ENCODE data around the gene ADM2.

Gene ADM2

GRCh38 chr22:50485221-50486131 lies 4.1 kb downstream of the ADM2 start:
- no peak for DNase-seq (ENCODE audit: low read depth)

DNA sequence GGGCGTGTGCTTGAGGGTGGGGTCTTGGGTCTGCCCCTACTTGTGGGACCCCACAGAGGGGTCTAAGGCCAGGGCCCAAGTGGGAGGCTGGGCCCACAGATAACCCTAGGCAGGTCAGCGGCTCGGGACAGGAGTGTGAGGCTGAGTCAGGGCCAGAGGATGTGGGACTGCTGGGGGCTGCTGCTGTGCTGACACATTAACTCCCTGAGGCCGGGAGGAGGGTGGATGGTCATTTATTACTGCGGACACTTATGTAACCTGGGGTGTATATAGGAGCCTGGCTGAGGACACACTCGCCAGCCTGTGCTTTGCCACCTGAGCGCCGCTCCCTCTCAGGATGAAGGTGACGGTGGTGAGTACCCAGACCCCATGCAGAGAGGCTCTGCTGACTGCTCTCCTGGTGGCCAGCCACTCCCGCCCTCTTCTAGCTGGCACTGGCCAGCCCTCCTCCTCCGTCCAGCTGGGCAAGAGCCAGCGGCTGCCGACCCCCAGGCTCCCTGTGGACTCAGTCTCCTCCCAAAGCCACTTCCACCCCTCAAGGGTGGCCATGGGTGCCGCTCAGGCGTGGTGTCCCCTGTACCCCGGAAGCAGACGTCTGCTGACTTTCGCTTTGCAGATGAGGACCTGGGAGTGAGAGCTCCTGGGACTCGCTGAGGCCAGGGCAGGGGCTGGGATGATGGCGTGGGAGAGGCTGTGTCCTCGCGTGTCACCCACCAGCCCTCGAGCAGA lies 5.4 kb downstream of the ADM2 start, which contains the start of gene MIOX:
Gene MIOX, plus strand, starts transcription at position 299 of the 729 bp plus-strand sequence. Its CDS starts 39 bp downstream, at position 338.
- DNase-seq (ENCODE audit: low read depth) = no peak

GRCh38 chr22:50487290-50488005 lies 6.1 kb downstream of the ADM2 start:
- DNase-seq (ENCODE audit: low read depth) = no peak

- no peak for DNase-seq (ENCODE audit: low read depth)
These were observed 6.8 kb downstream of the ADM2 start for GRCh38 chr22:50488006-50488677.

DNA sequence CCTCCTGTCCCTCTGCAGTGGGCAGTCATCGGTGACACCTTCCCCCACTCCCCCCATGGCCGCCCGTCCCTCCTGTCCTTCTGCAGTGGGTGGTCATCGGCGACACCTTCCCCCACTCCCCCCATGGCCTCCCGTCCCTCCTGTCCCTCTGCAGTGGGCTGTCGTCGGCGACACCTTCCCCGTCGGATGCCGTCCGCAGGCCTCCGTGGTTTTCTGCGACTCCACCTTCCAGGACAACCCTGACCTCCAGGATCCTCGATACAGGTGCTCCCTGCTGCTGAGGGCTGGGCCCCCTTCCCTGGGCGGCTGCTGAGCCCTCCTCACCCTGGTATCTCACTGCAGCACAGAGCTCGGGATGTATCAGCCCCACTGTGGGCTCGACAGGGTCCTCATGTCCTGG lies 7.5 kb downstream of the ADM2 start:
- DNase-seq (ENCODE audit: low read depth) = no peak

- no peak for DNase-seq (ENCODE audit: low read depth)
These were observed 8.3 kb downstream of the ADM2 start for GRCh38 chr22:50489363-50490243.

DNA sequence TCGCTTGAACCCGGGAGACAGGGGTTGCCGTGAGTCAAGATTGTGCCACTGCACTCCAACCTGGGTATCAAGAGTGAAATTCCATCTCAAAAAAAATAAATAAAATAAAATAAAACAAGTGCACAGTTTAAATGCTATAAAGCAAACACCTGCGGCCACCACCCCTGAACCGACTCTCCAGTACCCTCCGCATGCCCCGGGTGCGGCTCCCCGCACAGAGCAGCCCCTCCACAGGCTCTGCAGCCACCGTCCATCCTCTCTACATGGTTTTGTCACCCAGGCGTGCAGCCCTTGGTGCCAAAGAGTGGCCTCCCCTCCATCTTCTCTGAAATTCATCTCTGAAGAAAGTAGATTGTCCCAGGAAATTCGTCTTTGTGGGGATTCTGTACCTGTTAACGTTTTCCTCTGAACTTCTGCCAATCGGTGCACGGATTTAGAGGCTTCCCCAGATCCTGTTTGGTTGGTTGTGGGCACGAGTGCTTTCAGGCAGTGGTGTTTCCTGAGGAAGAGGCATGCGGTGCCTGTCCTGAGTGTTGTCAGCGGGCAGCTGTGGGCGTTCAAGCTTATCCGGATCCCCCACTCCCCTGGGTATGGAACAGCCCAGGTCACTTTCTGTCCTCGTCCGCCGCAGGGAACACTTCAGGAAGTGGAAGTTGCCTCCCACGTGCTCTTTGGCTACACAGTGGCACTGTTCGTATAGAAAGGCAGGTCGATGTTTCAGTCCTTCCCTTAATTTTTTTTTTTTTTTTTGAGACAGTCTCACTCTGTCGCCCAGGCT lies 9.4 kb downstream of the ADM2 start:
- no peak for DNase-seq (ENCODE audit: low read depth)

DNA sequence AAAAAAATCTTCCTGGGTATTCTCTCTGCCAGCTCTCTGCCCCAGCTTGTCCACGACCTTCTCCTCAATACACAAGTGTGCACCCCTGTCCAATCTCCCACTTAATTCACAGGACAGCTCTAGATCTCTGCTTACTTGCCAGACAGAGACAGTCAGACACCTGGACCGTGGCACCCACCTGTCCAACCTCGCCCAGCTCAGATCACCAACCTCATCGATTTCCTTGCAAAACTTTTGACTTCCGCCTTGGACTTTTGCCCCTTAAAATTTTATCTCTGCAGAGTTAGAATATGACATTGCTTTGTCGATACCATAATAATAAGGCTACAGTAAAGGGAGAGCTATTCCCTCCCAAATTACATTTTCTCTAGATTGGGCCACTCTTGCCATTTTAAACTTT lies 15.8 kb downstream of the ADM2 start:
- no peak for DNase-seq (ENCODE audit: low read depth)

GRCh38 chr22:50498322-50498890 lies 17.1 kb downstream of the ADM2 start:
- DNase-seq (ENCODE audit: low read depth) = peak; percentile 24

- no peak for DNase-seq (ENCODE audit: low read depth)
These were observed 19.1 kb downstream of the ADM2 start for GRCh38 chr22:50500452-50500851.

- DNase-seq (ENCODE audit: low read depth) = no peak
These were observed 20.8 kb downstream of the ADM2 start for GRCh38 chr22:50502096-50502495.

GRCh38 chr22:50502628-50503474 lies 21.5 kb downstream of the ADM2 start:
- no peak for DNase-seq (ENCODE audit: low read depth)

DNA sequence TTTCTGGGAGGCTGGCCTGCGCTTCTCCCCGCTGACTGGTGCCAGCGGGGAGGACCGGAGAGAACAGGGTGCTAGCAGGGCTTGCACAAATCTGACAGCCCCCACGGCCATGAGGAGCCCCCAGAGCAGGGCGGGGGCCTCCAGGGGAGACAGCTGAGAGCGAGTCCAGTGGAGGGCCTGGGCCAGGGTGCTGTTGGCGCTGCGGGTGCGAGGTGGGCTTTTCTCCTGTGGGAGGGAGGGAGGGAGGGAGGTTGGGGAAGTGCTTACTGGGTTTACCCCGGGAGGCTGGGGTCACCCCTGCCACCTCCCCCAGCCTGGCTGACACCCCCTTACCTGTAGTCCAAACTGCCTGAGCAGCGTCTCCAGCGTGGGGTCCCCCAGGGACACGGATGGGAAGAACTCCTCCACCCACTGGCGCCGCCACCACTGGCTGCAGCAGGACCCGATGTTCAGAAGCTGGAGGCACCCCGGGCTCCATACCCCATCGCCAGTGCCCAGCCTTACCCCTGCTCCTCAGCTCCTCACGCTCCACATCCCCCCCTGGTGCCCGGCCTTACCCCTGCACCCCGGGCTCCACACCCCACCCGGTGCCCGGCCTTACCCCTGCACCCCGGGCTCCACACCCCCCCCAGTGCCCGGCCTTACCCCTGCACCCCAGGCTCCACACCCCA lies 22.3 kb downstream of the ADM2 start:
- DNase-seq (ENCODE audit: low read depth) = no peak

- no peak for DNase-seq (ENCODE audit: low read depth)
These were observed 23.2 kb downstream of the ADM2 start for GRCh38 chr22:50504369-50505211.

DNA sequence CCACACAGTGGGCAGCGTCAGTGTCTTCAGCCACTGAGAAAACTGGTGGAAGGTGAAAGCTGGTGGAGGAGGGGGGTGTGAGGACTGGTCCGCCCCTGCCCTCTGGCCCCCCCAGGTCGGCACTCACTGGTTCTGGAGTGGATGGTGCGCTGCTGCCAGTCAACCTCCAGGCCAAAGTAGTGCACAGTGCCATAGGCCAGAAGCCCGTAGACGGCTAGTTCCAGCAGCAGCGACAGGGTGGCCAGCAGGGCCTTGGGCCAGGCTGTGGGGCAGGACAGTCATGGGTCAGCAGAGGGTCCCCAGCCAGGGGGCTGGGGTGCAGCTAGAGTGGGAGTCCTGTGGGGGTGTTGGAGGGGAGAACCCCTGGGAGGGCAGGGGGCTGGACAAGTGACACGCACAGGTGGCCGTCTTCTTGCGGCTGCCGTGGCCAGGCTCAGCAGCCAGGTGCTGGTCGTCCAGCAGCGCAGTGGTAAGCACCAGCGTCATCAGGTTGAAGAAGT lies 24.0 kb downstream of the ADM2 start:
- DNase-seq (ENCODE audit: low read depth) = no peak

DNA sequence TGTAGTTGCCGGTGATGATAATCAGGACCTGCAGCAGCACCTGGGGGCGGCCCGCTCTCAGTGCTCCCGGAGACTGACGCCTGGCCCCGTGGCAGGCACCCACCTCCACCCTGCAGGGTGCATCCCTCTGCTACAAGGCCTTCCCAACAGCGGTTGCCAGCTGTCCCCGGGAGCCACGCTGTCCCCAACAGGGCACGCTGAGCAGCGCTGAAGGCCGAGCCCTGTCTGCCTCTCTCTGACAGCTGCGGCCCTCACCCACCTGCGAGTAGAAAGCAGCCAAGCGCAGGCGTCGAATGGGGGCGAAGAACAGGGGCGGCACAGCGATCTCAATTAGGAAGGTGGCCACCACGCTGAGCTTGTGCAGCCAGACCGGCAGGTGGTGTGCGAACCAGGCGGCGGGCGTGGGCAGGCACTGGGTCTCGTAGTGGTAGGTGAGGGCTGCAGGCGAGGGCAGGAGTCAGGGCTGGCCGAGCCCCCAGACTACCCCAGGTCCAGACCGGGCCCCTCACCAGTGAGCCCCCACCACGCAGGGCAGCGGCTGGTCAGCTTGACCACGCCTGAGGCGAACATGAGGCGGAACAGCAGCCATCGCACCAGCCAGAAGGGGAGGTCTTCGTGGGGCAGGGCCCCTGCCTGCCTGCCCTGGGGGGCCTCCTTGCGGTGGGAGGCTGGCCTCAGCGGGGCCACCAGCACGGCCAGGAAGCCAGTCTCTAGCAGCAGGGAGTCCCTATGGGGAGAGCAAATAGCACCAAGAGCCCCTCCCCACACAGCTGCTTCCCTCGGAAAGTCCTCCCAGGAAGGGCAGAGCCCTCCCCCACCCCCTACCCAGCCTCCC lies 24.6 kb downstream of the ADM2 start:
- no peak for DNase-seq (ENCODE audit: low read depth)

Data from fibroblast of gingiva (primary cell).